ENCODE measurements around the gene PRR5L. TPM values are rescaled to one million over a fixed set of nuclear protein-coding genes. Genes with fewer than 3 reads are reported as not detected.

The PRR5L gene
- total RNA-seq, 8 experiments from 2014 or later = 0.63 to 21.8 (median 4.2) TPM

- 57 to 100% (median 100%) methylated on average over 1 of the region's 1 CpG; no CpG with 5 or more reads in 4 of the 10 experiments for WGBS, 10 experiments
Observed at GRCh38 chr11:36282926-36283325, 13.2 kb upstream of the PRR5L start.

GRCh38 chr11:36288442-36289225 is 7.5 kb upstream of the PRR5L start:
- ATAC-seq (replicated peaks in 6 of 8) = peak in 3 of 8 experiments; percentile 39 to 46 (median 44)

More at GRCh38 chr11:36282926-36283325, 13.2 kb upstream of the PRR5L start:
- ATAC-seq (replicated peaks in 6 of 8) = no peak
- in situ Hi-C loops (cut with MboI; ENCODE audit: low pct_unique_long_range_greater_than_20kb in 2 of 9, low sequenced_read_pairs in 9 of 9, unreplicated experiment in 9 of 9) = loop anchor here in 1 of 9 experiments (25.0 kb wide), 1 partner anchor 204 kb away; no protein-coding TSS in a partner anchor
- H3K27ac ChIP-seq = no peak overlapping the region
- peaks cover 14 to 17% of the 10 kb centered on the region in 2 donors for H3K4me1 ChIP-seq (replicated peaks in 1 of 2)
- H3K4me3 ChIP-seq = no peak overlapping the region

GRCh38 chr11:36289226-36289852 is 6.7 kb upstream of the PRR5L start, which contains the start of gene COMMD9:
TSS of gene COMMD9 (minus strand) at chr11:36289424. CDS start at chr11:36289412, 12 bp downstream.
- 0 to 9% (median 1%) methylated on average over 1 to 16 of the region's 31 CpGs; no CpG with 5 or more reads in 2 of the 10 experiments for WGBS, 10 experiments
- peak; percentile 92 to 99 (median 98) for ATAC-seq (replicated peaks in 6 of 8)
- H3K4me3 ChIP-seq = peak within 1 kb of the TSS; percentile 47 to 73 (median 60)
- peak within 1 kb of the TSS; percentile 63 to 78 for H3K27ac ChIP-seq
- H3K4me1 ChIP-seq (replicated peaks in 1 of 2) = peaks cover 5% of the 10 kb centered on the region in 2 donors
- in situ Hi-C loops (cut with MboI; ENCODE audit: low pct_unique_long_range_greater_than_20kb in 2 of 9, low sequenced_read_pairs in 9 of 9, unreplicated experiment in 9 of 9) = loop anchor here in 1 of 9 experiments (25.0 kb wide), 1 partner anchor 198 kb away; no protein-coding TSS in a partner anchor

More at GRCh38 chr11:36288442-36289225, 7.5 kb upstream of the PRR5L start:
- Histone ChIP-seq H3K4me1 (replicated peaks in 1 of 2) (peaks cover 5% of the 10 kb centered on the region in 2 donors), H3K27ac (peak overlapping the region; percentile 63 to 78), H3K4me3 (peak overlapping the region; percentile 47 to 73 (median 60))
- 8 to 75% (median 44%) methylated on average over 4 to 30 of the region's 31 CpGs for WGBS, 10 experiments
- in situ Hi-C loops (cut with MboI; ENCODE audit: low pct_unique_long_range_greater_than_20kb in 2 of 9, low sequenced_read_pairs in 9 of 9, unreplicated experiment in 9 of 9) = loop anchor here in 1 of 9 experiments (25.0 kb wide), 1 partner anchor 199 kb away; no protein-coding TSS in a partner anchor

GRCh38 chr11:36292311-36292722 is 3.8 kb upstream of the PRR5L start:
- in situ Hi-C loops (cut with MboI; ENCODE audit: low pct_unique_long_range_greater_than_20kb in 2 of 9, low sequenced_read_pairs in 9 of 9, unreplicated experiment in 9 of 9) = loop anchor here in 2 of 9 experiments (10.0 to 25.0 kb wide), 2 partner anchors 182 to 195 kb away; no protein-coding TSS in a partner anchor
- ATAC-seq (replicated peaks in 6 of 8) = no peak
- peaks cover 10 to 20% of the 10 kb centered on the region in 2 donors for H3K4me1 ChIP-seq (replicated peaks in 1 of 2)
- H3K27ac ChIP-seq = no peak overlapping the region
- 0 to 51% (median 26%) methylated on average over 1 to 4 of the region's 4 CpGs for WGBS, 10 experiments
- H3K4me3 ChIP-seq = no peak overlapping the region

- in situ Hi-C loops (cut with MboI; ENCODE audit: low pct_unique_long_range_greater_than_20kb in 2 of 9, low sequenced_read_pairs in 9 of 9, unreplicated experiment in 9 of 9) = loop anchor here in 2 of 9 experiments (10.0 to 25.0 kb wide), 2 partner anchors 178 to 190 kb away; no protein-coding TSS in a partner anchor
- Histone ChIP-seq H3K4me1 (replicated peaks in 1 of 2) (peaks cover 5 to 14% of the 10 kb centered on the region in 2 donors), H3K4me3 (no peak overlapping the region), H3K27ac (no peak overlapping the region)
- ATAC-seq (replicated peaks in 6 of 8) = peak in 1 of 8 experiments; percentile 27
- WGBS, 10 experiments = 24 to 96% (median 80%) methylated on average over 4 to 8 of the region's 8 CpGs
Observed at GRCh38 chr11:36296884-36297543, 926 bp downstream of the PRR5L start.

- peaks cover 5 to 14% of the 10 kb centered on the region in 2 donors for H3K4me1 ChIP-seq (replicated peaks in 1 of 2)
- no peak overlapping the region for H3K4me3 ChIP-seq
- H3K27ac ChIP-seq = no peak overlapping the region
- in situ Hi-C loops (cut with MboI; ENCODE audit: low pct_unique_long_range_greater_than_20kb in 2 of 9, low sequenced_read_pairs in 9 of 9, unreplicated experiment in 9 of 9) = loop anchor here in 2 of 9 experiments (25.0 kb wide), 2 partner anchors 162 to 187 kb away; no protein-coding TSS in a partner anchor
- 0 to 100% (median 50%) methylated on average over 1 to 2 of the region's 3 CpGs; no CpG with 5 or more reads in 3 of the 10 experiments for WGBS, 10 experiments
- ATAC-seq (replicated peaks in 6 of 8) = peak in 5 of 8 experiments; percentile 52 to 97 (median 75)
Observed at GRCh38 chr11:36300650-36301049, 4.6 kb downstream of the PRR5L start.

GRCh38 chr11:36304351-36304750 is 8.3 kb downstream of the PRR5L start:
- H3K27ac ChIP-seq = no peak overlapping the region
- H3K4me3 ChIP-seq = no peak overlapping the region
- no peak for ATAC-seq (replicated peaks in 6 of 8)
- in situ Hi-C loops (cut with MboI; ENCODE audit: low pct_unique_long_range_greater_than_20kb in 2 of 9, low sequenced_read_pairs in 9 of 9, unreplicated experiment in 9 of 9) = loop anchor here in 2 of 9 experiments (25.0 kb wide), 2 partner anchors 158 to 183 kb away; no protein-coding TSS in a partner anchor
- 0 to 83% (median 40%) methylated on average over 1 of the region's 1 CpG; no CpG with 5 or more reads in 2 of the 10 experiments for WGBS, 10 experiments
- no peaks in the 10 kb centered on the region for H3K4me1 ChIP-seq (replicated peaks in 1 of 2)

- H3K27ac ChIP-seq = no peak overlapping the region
- no peaks in the 10 kb centered on the region for H3K4me1 ChIP-seq (replicated peaks in 1 of 2)
- WGBS, 10 experiments = 0 to 19% (median 0%) methylated on average over 1 of the region's 1 CpG; no CpG with 5 or more reads in 2 of the 10 experiments
- no peak for ATAC-seq (replicated peaks in 6 of 8)
- no peak overlapping the region for H3K4me3 ChIP-seq
- in situ Hi-C loops (cut with MboI; ENCODE audit: low pct_unique_long_range_greater_than_20kb in 2 of 9, low sequenced_read_pairs in 9 of 9, unreplicated experiment in 9 of 9) = loop anchor here in 2 of 9 experiments (25.0 kb wide), 2 partner anchors 157 to 182 kb away; no protein-coding TSS in a partner anchor
Observed at GRCh38 chr11:36305047-36305446, 9.0 kb downstream of the PRR5L start.

- Histone ChIP-seq H3K4me1 (replicated peaks in 1 of 2) (no peaks in the 10 kb centered on the region), H3K4me3 (no peak overlapping the region), H3K27ac (no peak overlapping the region)
- in situ Hi-C loops (cut with MboI; ENCODE audit: low pct_unique_long_range_greater_than_20kb in 2 of 9, low sequenced_read_pairs in 9 of 9, unreplicated experiment in 9 of 9) = loop anchor here in 2 of 9 experiments (25.0 kb wide), 2 partner anchors 155 to 180 kb away; no protein-coding TSS in a partner anchor
- ATAC-seq (replicated peaks in 6 of 8) = peak in 1 of 8 experiments; percentile 42
- WGBS, 10 experiments = 0 to 100% (median 33%) methylated on average over 1 to 3 of the region's 3 CpGs
Observed at GRCh38 chr11:36306888-36307287, 10.8 kb downstream of the PRR5L start.

GRCh38 chr11:36308577-36308976 is 12.5 kb downstream of the PRR5L start:
- no peak for ATAC-seq (replicated peaks in 6 of 8)
- no peak overlapping the region for H3K4me3 ChIP-seq
- 0 to 60% (median 20%) methylated on average over 1 of the region's 1 CpG; no CpG with 5 or more reads in 5 of the 10 experiments for WGBS, 10 experiments
- H3K4me1 ChIP-seq (replicated peaks in 1 of 2) = no peaks in the 10 kb centered on the region
- in situ Hi-C loops (cut with MboI; ENCODE audit: low pct_unique_long_range_greater_than_20kb in 2 of 9, low sequenced_read_pairs in 9 of 9, unreplicated experiment in 9 of 9) = loop anchor here in 2 of 9 experiments (25.0 kb wide), 2 partner anchors 154 to 179 kb away; no protein-coding TSS in a partner anchor
- no peak overlapping the region for H3K27ac ChIP-seq

GRCh38 chr11:36309779-36310178 is 13.7 kb downstream of the PRR5L start:
- Histone ChIP-seq H3K4me3 (no peak overlapping the region), H3K27ac (no peak overlapping the region), H3K4me1 (replicated peaks in 1 of 2) (no peaks in the 10 kb centered on the region)
- in situ Hi-C loops (cut with MboI; ENCODE audit: low pct_unique_long_range_greater_than_20kb in 2 of 9, low sequenced_read_pairs in 9 of 9, unreplicated experiment in 9 of 9) = loop anchor here in 2 of 9 experiments (25.0 kb wide), 2 partner anchors 153 to 178 kb away; no protein-coding TSS in a partner anchor
- 0 to 95% (median 69%) methylated on average over 1 to 4 of the region's 4 CpGs; no CpG with 5 or more reads in 4 of the 10 experiments for WGBS, 10 experiments
- ATAC-seq (replicated peaks in 6 of 8) = no peak

Data from motor neuron (in vitro differentiated cells).